ENCODE measurements around the gene SS18L1. TPM values are rescaled to one million over a fixed set of nuclear protein-coding genes. Genes with fewer than 3 reads are reported as not detected.

Gene SS18L1
- total RNA-seq, 2 experiments from 2014 or later: 12.1 to 12.3 TPM

DNA sequence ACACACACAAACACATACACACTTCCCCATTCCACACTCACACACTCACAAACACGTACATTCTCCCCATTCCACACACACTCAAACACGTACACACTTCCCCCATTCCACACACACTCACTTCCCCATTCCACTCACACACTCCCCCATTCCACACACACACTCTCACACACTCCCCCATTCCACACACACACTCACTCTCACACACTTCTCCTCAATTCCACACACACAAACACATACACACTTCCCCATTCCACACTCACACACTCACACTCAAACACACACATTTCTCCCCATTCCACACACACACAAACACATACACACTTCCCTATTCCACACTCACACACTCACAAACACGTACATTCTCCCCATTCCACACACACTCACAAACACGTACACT, 86.1 kb downstream of the SS18L1 start:
- no peak for DNase-seq
- H3K9me3 Mint-ChIP-seq: no peaks in the 10 kb centered on the region
- no peak overlapping the region for H3K27ac Mint-ChIP-seq
- H3K4me3 Mint-ChIP-seq: no peak overlapping the region
- H3K27me3 Mint-ChIP-seq: peaks cover 12% of the 10 kb centered on the region
- no peaks in the 10 kb centered on the region for H3K36me3 Mint-ChIP-seq
- no peaks in the 10 kb centered on the region for H3K4me1 Mint-ChIP-seq

DNA sequence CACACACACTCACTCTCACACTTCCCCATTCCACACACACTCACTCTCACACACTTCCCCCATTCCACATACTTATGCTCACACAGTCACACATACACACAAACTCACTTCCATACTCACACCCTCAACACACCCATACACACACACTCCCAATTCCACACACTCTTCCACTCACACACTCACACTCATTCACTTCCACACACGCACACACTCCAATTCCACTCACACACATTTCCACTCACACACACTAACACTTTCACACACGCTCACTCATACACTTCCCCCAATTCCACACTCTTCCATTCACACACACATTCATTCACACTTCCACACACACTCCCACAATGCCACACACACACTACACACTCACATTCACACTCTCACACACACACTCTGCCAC, 86.7 kb downstream of the SS18L1 start:
- no peak overlapping the region for H3K27ac Mint-ChIP-seq
- no peak overlapping the region for H3K4me3 Mint-ChIP-seq
- DNase-seq: no peak
- no peaks in the 10 kb centered on the region for H3K9me3 Mint-ChIP-seq
- no peaks in the 10 kb centered on the region for H3K4me1 Mint-ChIP-seq
- H3K36me3 Mint-ChIP-seq: no peaks in the 10 kb centered on the region
- peaks cover 11% of the 10 kb centered on the region for H3K27me3 Mint-ChIP-seq

DNA sequence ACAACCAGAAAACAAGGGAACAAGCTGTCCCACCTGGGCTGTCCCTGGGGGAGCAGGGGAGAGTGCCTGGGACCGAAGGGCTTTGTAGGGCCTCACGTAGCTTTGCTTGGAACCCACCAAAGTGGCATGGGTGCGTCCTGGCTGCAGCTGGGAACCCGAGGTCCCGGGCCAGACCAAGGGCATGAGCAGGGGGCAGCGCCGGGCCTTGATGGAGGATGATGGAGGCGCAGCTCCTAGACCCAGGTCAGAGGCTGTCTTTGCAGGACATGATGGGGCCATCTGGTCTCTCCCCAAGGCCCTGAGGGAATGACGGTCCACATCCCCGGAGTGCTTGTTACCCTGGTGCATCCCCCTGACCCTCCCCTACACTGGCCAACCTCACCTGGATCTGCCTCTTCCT, 87.1 kb downstream of the SS18L1 start:
- no peak overlapping the region for H3K4me3 Mint-ChIP-seq
- no peaks in the 10 kb centered on the region for H3K4me1 Mint-ChIP-seq
- H3K36me3 Mint-ChIP-seq: no peaks in the 10 kb centered on the region
- no peaks in the 10 kb centered on the region for H3K9me3 Mint-ChIP-seq
- DNase-seq: no peak
- H3K27me3 Mint-ChIP-seq: peaks cover 11% of the 10 kb centered on the region
- H3K27ac Mint-ChIP-seq: no peak overlapping the region

DNA sequence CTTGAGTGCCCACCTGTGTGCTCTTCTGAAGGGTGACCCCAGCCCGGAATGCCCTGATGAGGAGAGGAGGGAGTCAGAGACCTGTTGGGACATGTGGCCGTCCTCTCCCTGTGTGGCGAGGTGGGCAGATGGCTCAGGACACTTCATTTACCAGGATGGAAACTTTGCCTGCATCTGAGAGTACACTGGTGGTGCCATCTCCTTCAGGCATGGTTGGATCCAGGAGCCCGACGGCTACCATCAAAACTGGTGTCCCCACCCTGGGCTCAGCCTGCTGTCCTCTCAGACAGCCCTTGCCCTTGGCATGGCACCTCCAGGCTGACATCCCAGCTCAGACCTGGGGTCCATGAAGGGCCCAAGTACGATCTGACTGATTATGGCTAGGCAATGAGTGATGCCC, 87.7 kb downstream of the SS18L1 start:
- DNase-seq: no peak

More for the DNA sequence above, 87.7 kb downstream of the SS18L1 start:
- H3K27ac Mint-ChIP-seq: no peak overlapping the region
- no peaks in the 10 kb centered on the region for H3K9me3 Mint-ChIP-seq
- H3K27me3 Mint-ChIP-seq: peaks cover 11% of the 10 kb centered on the region
- H3K36me3 Mint-ChIP-seq: no peaks in the 10 kb centered on the region
- H3K4me3 Mint-ChIP-seq: no peak overlapping the region
- no peaks in the 10 kb centered on the region for H3K4me1 Mint-ChIP-seq

Other genes with a start within 250 kb of the SS18L1 start
- gene TAF4, start 77.9 kb upstream of the SS18L1 start, total RNA-seq: 10 to 100 TPM; 15.2 to 16.4 TPM
- 10 to 100 TPM; 32.8 to 34.5 TPM for gene LSM14B, start 21.3 kb upstream of the SS18L1 start, total RNA-seq
- gene PSMA7, start 375 bp upstream of the SS18L1 start, total RNA-seq: 100 to 1,000 TPM; 362 to 367 TPM
- gene MTG2, start 39.3 kb downstream of the SS18L1 start, total RNA-seq: 10 to 100 TPM; 36.1 to 39.9 TPM
- gene HRH3, start 76.5 kb downstream of the SS18L1 start, total RNA-seq: not detected
- 10 to 100 TPM; 19.2 to 20.4 TPM for gene OSBPL2, start 94.8 kb downstream of the SS18L1 start, total RNA-seq
- gene ADRM1, start 159.2 kb downstream of the SS18L1 start, total RNA-seq: 100 to 1,000 TPM; 136 to 139 TPM
- gene LAMA5, start 223.5 kb downstream of the SS18L1 start, total RNA-seq: under 1 TPM; 0.38 to 0.91 TPM
- gene RPS21, start 243.3 kb downstream of the SS18L1 start, total RNA-seq: 1,000 to 10,000 TPM; 2,242 to 2,482 TPM